Mesothelial cell of epicardium (in vitro differentiated cells): ENCODE data around the gene HPN. TPM values are rescaled to one million over a fixed set of nuclear protein-coding genes. Genes with fewer than 3 reads are reported as not detected.

ENCODE experiments used
- DNase-seq, 2 experiments: peaks; one replicate each; pipeline ENCODE4 v3.0.0; 2021; ENCODE audit warnings: low spot score in 2 of 2; ENCODE audit not compliant: unreplicated experiment in 2 of 2
- H3K27ac Mint-ChIP-seq: 2 replicates; pipeline ENCODE4 v1.8.0; 2021; ENCODE audit warnings: mixed read lengths
- H3K27me3 Mint-ChIP-seq: 2 replicates; pipeline ENCODE4 v1.8.0; 2021; ENCODE audit warnings: low read depth, mixed read lengths
- H3K36me3 Mint-ChIP-seq: 2 replicates; pipeline ENCODE4 v1.8.0; 2021; ENCODE audit warnings: mixed read lengths
- H3K4me1 Mint-ChIP-seq: 2 replicates; pipeline ENCODE4 v1.8.0; 2021; ENCODE audit warnings: mixed read lengths
- H3K4me3 Mint-ChIP-seq: 2 replicates; pipeline ENCODE4 v1.8.0; 2021; ENCODE audit warnings: mild to moderate bottlenecking, moderate library complexity, mixed read lengths
- H3K9me3 Mint-ChIP-seq: 2 replicates; pipeline ENCODE4 v1.8.0; 2021; ENCODE audit warnings: mixed read lengths
- CTCF ChIP-seq: fragments of 200-600 bp; sonication (generic); IDR thresholded peaks from one replicate; pipeline ENCODE4 v1.5.0; 2021; ENCODE audit warnings: antibody characterized with exemption; ENCODE audit not compliant: unreplicated experiment
- total RNA-seq: library from RNA; stranded (reverse); gene quantifications from 3 replicates; pipeline ENCODE4 v1.2.1, GENCODE V29; 2021

HPN gene
- total RNA-seq, 1 donor from 2014 or later, result 21.3 TPM

DNA sequence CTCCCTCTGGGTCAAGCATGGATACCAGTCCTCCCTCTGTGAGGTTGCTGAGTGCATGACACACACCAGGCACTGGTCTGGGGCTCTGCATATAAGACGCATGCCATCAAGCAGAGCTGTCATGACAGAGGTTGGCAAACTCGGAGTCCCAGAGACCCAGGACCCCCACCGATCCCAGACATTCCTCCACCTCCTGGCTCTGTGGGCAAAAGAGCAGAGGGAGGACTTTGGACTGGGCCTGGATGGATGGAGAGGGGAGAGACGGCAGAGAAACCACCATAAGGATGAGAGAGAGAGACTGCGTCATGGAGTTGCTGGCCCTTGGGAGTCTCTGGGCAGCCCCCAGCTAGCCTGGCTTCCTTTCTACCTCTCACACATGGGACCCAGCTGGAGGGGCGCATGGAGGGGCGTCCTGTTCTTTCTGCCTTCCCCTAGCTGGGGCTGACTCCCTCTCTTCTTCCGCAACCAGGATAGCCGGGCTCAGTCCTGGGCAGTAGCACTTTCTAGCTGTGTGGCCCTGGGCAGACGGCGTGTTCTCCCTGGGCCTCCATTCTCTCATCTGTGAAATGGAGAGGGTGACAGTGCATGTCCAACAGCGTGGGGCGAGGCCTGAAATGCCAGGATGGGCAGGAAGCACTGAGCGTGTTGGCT is 1.6 kb downstream of the HPN start:
- Mint-ChIP-seq H3K36me3 (no peaks in the 10 kb centered on the region), H3K4me1 (peaks cover 27% of the 10 kb centered on the region), H3K9me3 (no peaks in the 10 kb centered on the region), H3K27ac (no peak overlapping the region), H3K4me3 (peak overlapping the region; percentile 53), H3K27me3 (no peaks in the 10 kb centered on the region)
- DNase-seq, result no peak
- no peak for TF ChIP-seq CTCF

DNA sequence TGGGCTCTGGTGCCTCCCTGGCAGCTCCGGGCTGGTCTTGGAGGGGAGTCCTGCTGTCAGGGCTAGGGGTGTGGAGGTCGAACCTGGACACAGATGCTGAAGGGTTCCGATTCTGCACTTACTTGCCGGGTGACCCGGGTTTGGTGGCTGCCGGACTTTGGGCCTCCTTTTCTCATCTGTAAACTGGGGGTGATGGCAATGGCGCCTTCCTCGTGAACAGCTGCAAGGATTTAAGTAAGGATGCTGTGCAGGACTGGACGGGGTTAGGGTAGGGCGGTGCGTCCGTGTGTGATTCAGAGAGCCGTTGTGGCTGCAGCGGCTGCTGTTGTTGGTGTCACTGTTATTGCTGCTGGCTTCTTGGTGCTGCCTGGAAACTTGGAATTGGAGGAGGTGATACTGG is 2.4 kb downstream of the HPN start:
- Mint-ChIP-seq H3K27ac (no peak overlapping the region), H3K4me1 (peaks cover 27% of the 10 kb centered on the region), H3K36me3 (no peaks in the 10 kb centered on the region), H3K27me3 (no peaks in the 10 kb centered on the region), H3K4me3 (no peak overlapping the region), H3K9me3 (no peaks in the 10 kb centered on the region)
- no peak for TF ChIP-seq CTCF
- DNase-seq, result no peak

GRCh38 chr19:35044317-35045117 is 3.0 kb downstream of the HPN start:
- TF ChIP-seq CTCF, result peak; percentile 96
- no peak overlapping the region for H3K4me3 Mint-ChIP-seq
- peaks cover 22% of the 10 kb centered on the region for H3K4me1 Mint-ChIP-seq
- H3K36me3 Mint-ChIP-seq, result no peaks in the 10 kb centered on the region
- no peak overlapping the region for H3K27ac Mint-ChIP-seq
- H3K9me3 Mint-ChIP-seq, result no peaks in the 10 kb centered on the region
- H3K27me3 Mint-ChIP-seq, result no peaks in the 10 kb centered on the region
- DNase-seq, result peak in 1 of 2 experiments; percentile 72

DNA sequence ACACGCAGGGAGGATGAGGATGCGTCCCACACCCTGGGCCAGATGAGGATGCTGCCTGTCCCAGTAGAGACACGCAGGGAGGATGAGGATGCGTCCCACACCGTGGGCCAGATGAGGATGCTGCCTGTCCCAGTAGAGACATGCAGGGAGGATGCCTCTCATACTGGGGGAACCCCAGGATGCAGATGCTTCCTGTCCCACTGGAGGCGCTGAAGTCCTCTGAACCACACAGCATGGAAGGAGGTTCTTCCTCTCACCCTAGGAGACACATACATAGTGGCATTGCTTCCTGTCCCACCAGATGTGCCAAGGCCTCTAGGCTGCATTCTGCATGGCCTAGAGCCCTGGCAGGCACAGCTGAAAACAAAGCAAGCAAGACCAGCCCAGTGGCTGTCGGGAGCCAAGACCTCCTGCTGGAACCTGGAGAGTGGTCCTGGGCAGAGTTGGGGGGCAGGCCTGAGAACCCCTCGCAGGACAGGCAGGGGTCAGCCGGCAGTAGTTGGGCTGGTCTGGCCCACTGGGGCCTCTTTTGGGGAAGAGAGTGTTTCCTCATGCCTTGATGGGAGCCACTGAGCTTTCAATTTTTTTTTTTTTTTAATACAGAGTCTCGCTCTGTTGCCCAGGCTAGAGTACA is 4.3 kb downstream of the HPN start:
- no peak for DNase-seq
- Mint-ChIP-seq H3K27ac (no peak overlapping the region), H3K4me3 (no peak overlapping the region), H3K36me3 (no peaks in the 10 kb centered on the region), H3K27me3 (no peaks in the 10 kb centered on the region), H3K4me1 (peaks cover 15% of the 10 kb centered on the region), H3K9me3 (no peaks in the 10 kb centered on the region)
- no peak for TF ChIP-seq CTCF

GRCh38 chr19:35046461-35046860 is 4.9 kb downstream of the HPN start:
- Mint-ChIP-seq H3K4me3 (no peak overlapping the region), H3K36me3 (no peaks in the 10 kb centered on the region), H3K9me3 (no peaks in the 10 kb centered on the region), H3K4me1 (peaks cover 10% of the 10 kb centered on the region), H3K27me3 (no peaks in the 10 kb centered on the region), H3K27ac (no peak overlapping the region)
- TF ChIP-seq CTCF, result no peak
- DNase-seq, result no peak
